NCI-H526 (cell line): Measurements from ENCODE around the gene FAM81B.
A peak's percentile ranks its signal among the peaks of the same experiment; 100 is the strongest.

Experiments used
- DNase-seq, 2 experiments: peaks; one replicate each; lab custom pipeline; 2025; lab: John Stamatoyannopoulos, UW

FAM81B gene

GRCh38 chr5:95471942-95472341 is 80.8 kb downstream of the FAM81B start:
- DNase-seq: no peak

GRCh38 chr5:95484421-95484820 is 93.3 kb downstream of the FAM81B start:
- no peak for DNase-seq

- peak in 1 of 2 experiments; percentile 2 for DNase-seq
These were observed 95.0 kb downstream of the FAM81B start for GRCh38 chr5:95486191-95486590.

GRCh38 chr5:95487880-95488279 is 96.7 kb downstream of the FAM81B start:
- DNase-seq: no peak
